Neural progenitor cell (in vitro differentiated cells): ENCODE results near the gene CCNE1. TPM values are rescaled to one million over a fixed set of nuclear protein-coding genes. Genes with fewer than 3 reads are reported as not detected.
"Not testable (repeated sequence)": the region's sequence is repeated elsewhere in the genome, so short reads cannot be mapped to it uniquely, and the experiment has no call there.

Experiments used
- DNase-seq: peaks from one replicate; pipeline ENCODE4 v3.0.0-alpha.2; 2016; ENCODE audit warnings: low spot score
- H2AFZ ChIP-seq: fragments of 200-600 bp; sonication (generic); replicated peaks from 2 replicates; pipeline ENCODE4 v1.6.1; 2016; ENCODE audit warnings: antibody characterized with exemption
- H3F3A ChIP-seq: fragments of 200-600 bp; sonication (generic); 2 replicates; pipeline ENCODE4 v1.6.1; 2016; ENCODE audit warnings: antibody characterized with exemption, low read depth
- H3K27ac ChIP-seq: fragments of 200-600 bp; sonication (generic); 2 replicates; pipeline ENCODE4 v1.5.1; 2016; ENCODE audit warnings: mild to moderate bottlenecking
- H3K27me3 ChIP-seq: fragments of 200-600 bp; sonication (generic); 2 replicates; pipeline ENCODE4 v1.6.1; 2016; ENCODE audit warnings: mild to moderate bottlenecking, moderate library complexity
- H3K36me3 ChIP-seq: fragments of 200-600 bp; sonication (generic); 2 replicates; pipeline ENCODE4 v1.5.1; 2016
- H3K4me1 ChIP-seq: fragments of 200-600 bp; sonication (generic); 2 replicates; pipeline ENCODE4 v1.6.1; 2016; ENCODE audit warnings: mixed run types
- H3K4me2 ChIP-seq: fragments of 200-600 bp; sonication (generic); 2 replicates; pipeline ENCODE4 v1.6.1; 2016
- H3K4me3 ChIP-seq: fragments of 200-600 bp; sonication (generic); 2 replicates; pipeline ENCODE4 v1.5.1; 2016
- H3K79me2 ChIP-seq: fragments of 200-600 bp; sonication (generic); 2 replicates; pipeline ENCODE4 v1.6.1; 2016; ENCODE audit warnings: low read depth
- H3K9ac ChIP-seq: fragments of 200-600 bp; sonication (generic); 2 replicates; pipeline ENCODE4 v1.6.1; 2016
- H3K9me3 ChIP-seq: fragments of 200-600 bp; sonication (generic); 2 replicates; pipeline ENCODE4 v1.5.1; 2016; ENCODE audit warnings: low read depth
- H4K20me1 ChIP-seq: fragments of 200-600 bp; sonication (generic); 2 replicates; pipeline ENCODE4 v1.6.1; 2016; ENCODE audit warnings: low read depth
- H3K27ac Mint-ChIP-seq: 3 replicates; pipeline ENCODE4 v1.8.0; 2021; ENCODE audit warnings: mixed read lengths
- H3K27me3 Mint-ChIP-seq: 2 replicates; pipeline ENCODE4 v1.8.0; 2022; ENCODE audit warnings: low read depth, mild to moderate bottlenecking, inconsistent platforms, moderate library complexity, mixed read lengths; ENCODE audit not compliant: insufficient read depth
- H3K36me3 Mint-ChIP-seq: 3 replicates; pipeline ENCODE4 v1.8.0; 2021; ENCODE audit warnings: mixed read lengths
- H3K4me1 Mint-ChIP-seq: 3 replicates; pipeline ENCODE4 v1.8.0; 2021; ENCODE audit warnings: mixed read lengths
- H3K4me3 Mint-ChIP-seq: 3 replicates; pipeline ENCODE4 v1.8.0; 2021; ENCODE audit warnings: mild to moderate bottlenecking, moderate library complexity, mixed read lengths
- H3K9me3 Mint-ChIP-seq: 3 replicates; pipeline ENCODE4 v1.8.0; 2020; ENCODE audit warnings: mixed read lengths
- EZH2 ChIP-seq: fragments of 200-600 bp; sonication (generic); IDR thresholded peaks from 2 replicates; pipeline ENCODE4 v1.6.1; 2017; ENCODE audit warnings: antibody characterized with exemption, mild to moderate bottlenecking, moderate library complexity
- EZH2phosphoT487 ChIP-seq: fragments of 200-600 bp; sonication (generic); IDR thresholded peaks from 2 replicates; pipeline ENCODE4 v1.6.1; 2017; ENCODE audit warnings: antibody characterized with exemption
- total RNA-seq: library from RNA; depleted of rRNA; stranded (reverse); fragments of >200 nt; gene quantifications from 2 replicates; pipeline ENCODE4 v1.2.3, GENCODE V29; 2015; ENCODE audit warnings: low replicate concordance
- TF ChIP-seq, protein P1 (sequence below): fragments of 200-600 bp; sonication (generic); IDR thresholded peaks from 2 replicates; pipeline ENCODE4 v1.5.1; 2017; ENCODE audit warnings: antibody characterized with exemption, mild to moderate bottlenecking

Gene CCNE1
- total RNA-seq, 1 donor from 2014 or later, result 31.4 TPM

DNA sequence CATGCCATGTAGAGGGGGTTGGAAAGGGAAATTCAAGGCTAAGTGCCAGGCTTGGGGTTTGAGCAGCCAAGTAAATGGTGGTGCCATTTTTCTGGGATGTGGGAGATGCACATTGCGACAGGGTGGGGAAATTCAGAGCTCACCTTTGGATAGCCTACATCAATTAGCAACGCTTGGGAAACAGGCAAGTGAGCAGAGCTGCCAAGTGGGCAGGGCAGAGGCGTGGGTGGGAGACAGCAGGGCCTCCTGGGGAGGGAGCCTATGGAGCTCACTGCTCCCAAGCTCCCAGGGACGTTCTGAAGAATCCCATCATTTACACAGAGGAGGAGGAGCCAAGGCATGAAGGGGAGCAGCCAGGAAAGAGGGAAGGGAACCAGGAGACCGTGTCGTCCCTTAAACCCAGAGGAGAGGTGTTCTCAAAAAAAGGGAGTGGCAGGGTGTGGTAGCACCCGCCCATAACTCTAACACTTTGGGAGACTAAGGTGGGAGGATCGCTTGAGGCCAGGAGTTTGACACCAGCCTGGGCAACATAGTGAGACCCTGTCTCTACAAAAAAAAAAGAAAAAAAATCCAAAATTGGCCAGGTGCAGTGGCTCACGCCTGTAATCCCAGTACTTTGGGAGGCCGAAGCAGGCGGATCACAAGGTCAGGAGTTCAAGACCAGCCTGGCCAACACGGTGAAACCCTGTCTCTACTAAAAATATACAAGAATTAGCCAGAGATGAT lies 11.5 kb upstream of the CCNE1 start:
- Histone ChIP-seq H2AFZ (no peak overlapping the region), H3K79me2 (no peaks in the 10 kb centered on the region), H3K4me1 (no peaks in the 10 kb centered on the region), H3F3A (no peaks in the 10 kb centered on the region), H3K4me2 (no peak overlapping the region), H4K20me1 (no peaks in the 10 kb centered on the region), H3K27me3 (no peaks in the 10 kb centered on the region), H3K4me3 (no peak overlapping the region), H3K9ac (no peak overlapping the region), H3K27ac (no peak overlapping the region), H3K9me3 (no peaks in the 10 kb centered on the region), H3K36me3 (no peaks in the 10 kb centered on the region)
- no peak overlapping the region for H3K4me3 Mint-ChIP-seq
- H3K9me3 Mint-ChIP-seq, result no peaks in the 10 kb centered on the region
- no peaks in the 10 kb centered on the region for H3K36me3 Mint-ChIP-seq
- DNase-seq, result no peak
- no peaks in the 10 kb centered on the region for H3K27me3 Mint-ChIP-seq
- no peak overlapping the region for H3K27ac Mint-ChIP-seq
- TF ChIP-seq EZH2phosphoT487, result no peak
- no peak for TF ChIP-seq EZH2
- peaks cover 14% of the 10 kb centered on the region for H3K4me1 Mint-ChIP-seq

DNA sequence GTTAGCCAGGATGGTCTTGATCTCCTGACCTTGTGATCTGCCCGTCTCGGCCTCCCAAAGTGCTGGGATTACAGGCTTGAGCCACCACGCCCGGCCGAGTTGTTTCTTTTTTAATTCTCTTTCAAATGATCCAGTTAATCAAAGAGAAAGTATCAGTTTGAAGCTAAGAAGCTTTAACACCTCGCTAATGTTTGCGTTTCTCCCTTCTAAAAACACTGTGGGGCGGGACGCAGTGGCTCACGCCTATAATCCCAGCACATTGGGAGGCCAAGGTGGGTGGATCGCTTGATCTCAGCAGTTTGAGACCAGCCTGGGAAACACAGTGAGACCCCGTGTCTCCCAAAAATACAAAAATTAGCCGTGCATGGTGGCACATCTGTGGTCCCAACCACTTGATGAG lies 7.8 kb upstream of the CCNE1 start:
- not testable (repeated sequence) for H3K4me3 Mint-ChIP-seq, H3K27ac ChIP-seq, H3K9me3 ChIP-seq, H3K9ac ChIP-seq, H3K27me3 Mint-ChIP-seq, H3K4me3 ChIP-seq, H3K79me2 ChIP-seq, DNase-seq, H3K4me1 ChIP-seq, H3F3A ChIP-seq, H3K27me3 ChIP-seq, H3K4me2 ChIP-seq, H3K36me3 ChIP-seq, H2AFZ ChIP-seq, H3K9me3 Mint-ChIP-seq, H4K20me1 ChIP-seq, H3K27ac Mint-ChIP-seq, H3K36me3 Mint-ChIP-seq
- peaks cover 23% of the 10 kb centered on the region for H3K4me1 Mint-ChIP-seq

DNA sequence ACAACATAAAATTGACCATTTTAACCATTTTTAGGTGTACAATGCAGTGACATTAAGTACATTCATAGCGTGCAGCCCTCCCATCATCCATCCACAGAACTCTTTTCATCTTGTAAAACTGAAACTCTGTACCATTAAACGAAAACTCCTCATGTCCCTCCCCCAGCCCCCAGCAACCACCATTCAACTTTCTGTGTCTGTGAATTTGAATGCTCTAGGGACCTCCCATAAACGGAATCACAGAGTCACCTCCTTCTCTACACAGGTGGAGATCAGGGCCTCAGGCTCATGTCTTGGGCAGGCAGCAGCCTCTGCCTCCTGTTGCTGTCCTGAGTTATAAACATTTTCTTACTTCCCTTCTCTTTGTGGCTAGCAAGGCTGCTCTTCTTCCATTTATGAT lies 7.3 kb upstream of the CCNE1 start:
- no peaks in the 10 kb centered on the region for H3K27me3 ChIP-seq
- no peaks in the 10 kb centered on the region for H3F3A ChIP-seq
- H3K27me3 Mint-ChIP-seq, result no peaks in the 10 kb centered on the region
- no peak overlapping the region for H3K4me2 ChIP-seq
- peaks cover 23% of the 10 kb centered on the region for H3K4me1 Mint-ChIP-seq
- no peaks in the 10 kb centered on the region for H4K20me1 ChIP-seq
- no peaks in the 10 kb centered on the region for H3K36me3 Mint-ChIP-seq
- no peak for DNase-seq
- H3K36me3 ChIP-seq, result no peaks in the 10 kb centered on the region
- H3K9ac ChIP-seq, result no peak overlapping the region
- no peaks in the 10 kb centered on the region for H3K79me2 ChIP-seq
- no peaks in the 10 kb centered on the region for H3K9me3 ChIP-seq
- no peaks in the 10 kb centered on the region for H3K4me1 ChIP-seq
- no peaks in the 10 kb centered on the region for H3K9me3 Mint-ChIP-seq
- no peak for TF ChIP-seq EZH2
- TF ChIP-seq, protein P1, sequence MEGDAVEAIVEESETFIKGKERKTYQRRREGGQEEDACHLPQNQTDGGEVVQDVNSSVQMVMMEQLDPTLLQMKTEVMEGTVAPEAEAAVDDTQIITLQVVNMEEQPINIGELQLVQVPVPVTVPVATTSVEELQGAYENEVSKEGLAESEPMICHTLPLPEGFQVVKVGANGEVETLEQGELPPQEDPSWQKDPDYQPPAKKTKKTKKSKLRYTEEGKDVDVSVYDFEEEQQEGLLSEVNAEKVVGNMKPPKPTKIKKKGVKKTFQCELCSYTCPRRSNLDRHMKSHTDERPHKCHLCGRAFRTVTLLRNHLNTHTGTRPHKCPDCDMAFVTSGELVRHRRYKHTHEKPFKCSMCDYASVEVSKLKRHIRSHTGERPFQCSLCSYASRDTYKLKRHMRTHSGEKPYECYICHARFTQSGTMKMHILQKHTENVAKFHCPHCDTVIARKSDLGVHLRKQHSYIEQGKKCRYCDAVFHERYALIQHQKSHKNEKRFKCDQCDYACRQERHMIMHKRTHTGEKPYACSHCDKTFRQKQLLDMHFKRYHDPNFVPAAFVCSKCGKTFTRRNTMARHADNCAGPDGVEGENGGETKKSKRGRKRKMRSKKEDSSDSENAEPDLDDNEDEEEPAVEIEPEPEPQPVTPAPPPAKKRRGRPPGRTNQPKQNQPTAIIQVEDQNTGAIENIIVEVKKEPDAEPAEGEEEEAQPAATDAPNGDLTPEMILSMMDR, result no peak
- no peak overlapping the region for H3K27ac ChIP-seq
- H3K4me3 Mint-ChIP-seq, result no peak overlapping the region
- no peak overlapping the region for H2AFZ ChIP-seq
- H3K27ac Mint-ChIP-seq, result no peak overlapping the region
- H3K4me3 ChIP-seq, result no peak overlapping the region

DNA sequence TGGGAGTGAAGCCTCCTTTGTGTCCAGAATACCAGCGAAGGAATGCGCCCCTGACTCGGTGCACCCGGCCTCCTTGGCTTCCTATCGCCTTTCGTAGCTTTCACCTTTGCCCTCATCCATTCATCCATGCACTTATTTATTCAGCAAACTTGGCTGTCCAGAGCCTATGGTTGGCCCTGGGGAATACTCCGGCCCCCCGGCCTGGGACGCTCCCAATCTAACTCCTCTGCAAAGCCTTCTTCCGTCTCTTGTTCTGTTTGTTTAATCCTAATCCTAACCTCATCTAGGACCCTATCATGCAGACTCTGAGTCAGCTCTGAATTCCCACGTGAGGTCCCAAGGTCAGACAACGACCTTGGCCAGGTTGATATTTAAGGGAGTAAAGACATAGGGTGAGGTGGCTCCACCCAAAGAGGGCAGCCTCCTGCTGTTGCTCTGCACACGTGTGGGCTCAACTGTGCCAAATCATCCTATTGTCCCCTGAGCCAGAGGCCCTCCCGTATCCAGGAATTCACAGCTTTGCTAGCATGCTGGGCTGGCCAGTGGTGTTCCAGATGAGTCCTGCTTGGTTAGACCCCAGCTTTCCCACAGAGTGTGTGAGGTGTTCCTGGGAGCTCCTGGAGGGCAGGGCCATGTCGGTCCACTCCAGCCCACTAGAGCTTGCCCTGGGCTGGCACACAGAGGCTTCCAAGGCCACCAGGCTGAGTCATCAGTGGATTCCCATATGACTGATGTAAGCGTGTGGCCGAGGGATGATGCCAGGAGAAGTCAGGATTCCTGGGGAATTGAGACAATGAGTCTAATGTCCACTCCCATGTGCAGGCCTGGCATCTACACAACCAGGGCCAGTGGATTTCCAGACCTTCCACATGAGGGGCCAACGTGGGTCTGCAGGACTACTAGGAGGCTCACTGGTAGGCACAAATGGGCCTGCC lies 6.5 kb upstream of the CCNE1 start:
- H3K4me1 Mint-ChIP-seq, result peaks cover 23% of the 10 kb centered on the region
- H2AFZ ChIP-seq, result peak overlapping the region; percentile 68

More for the DNA sequence above, 6.5 kb upstream of the CCNE1 start:
- no peak for DNase-seq
- Histone ChIP-seq H3K79me2 (no peaks in the 10 kb centered on the region), H3K9ac (no peak overlapping the region), H3F3A (peaks cover under 1% of the 10 kb centered on the region), H3K27me3 (peaks cover 3% of the 10 kb centered on the region), H3K4me2 (no peak overlapping the region), H3K4me3 (no peak overlapping the region), H3K4me1 (no peaks in the 10 kb centered on the region), H3K9me3 (no peaks in the 10 kb centered on the region), H3K36me3 (no peaks in the 10 kb centered on the region), H3K27ac (no peak overlapping the region), H4K20me1 (no peaks in the 10 kb centered on the region)
- H3K4me3 Mint-ChIP-seq, result no peak overlapping the region
- no peak overlapping the region for H3K27ac Mint-ChIP-seq
- H3K27me3 Mint-ChIP-seq, result no peaks in the 10 kb centered on the region
- no peaks in the 10 kb centered on the region for H3K36me3 Mint-ChIP-seq
- H3K9me3 Mint-ChIP-seq, result no peaks in the 10 kb centered on the region
- TF ChIP-seq EZH2phosphoT487 (no peak), EZH2 (no peak)
- TF ChIP-seq, protein P1, result no peak
